ENCODE measurements around the gene POLDIP2. TPM values are rescaled to one million over a fixed set of nuclear protein-coding genes. Genes with fewer than 3 reads are reported as not detected.
A peak's percentile ranks its signal among the peaks of the same experiment; 100 is the strongest.

Gene POLDIP2
- total RNA-seq, 1 donor from 2014 or later: 93.2 TPM

- DNase-seq (ENCODE audit: low spot score): peak; percentile 59
- Mint-ChIP-seq H3K9me3 (no peaks in the 10 kb centered on the region), H3K36me3 (ENCODE audit: low read depth) (peaks cover 31% of the 10 kb centered on the region), H3K27me3 (ENCODE audit: low read depth) (peaks cover 7% of the 10 kb centered on the region), H3K4me1 (ENCODE audit: low read depth) (peaks cover 20% of the 10 kb centered on the region), H3K4me3 (ENCODE audit: low read depth) (peak overlapping the region; percentile 89), H3K27ac (peak overlapping the region; percentile 75)
- intact Hi-C loops (cut with micrococcal nuclease): no loop called here
Observed at GRCh38 chr17:28384281-28385036, 27.1 kb upstream of the POLDIP2 start.

- Mint-ChIP-seq H3K4me1 (ENCODE audit: low read depth) (peaks cover 23% of the 10 kb centered on the region), H3K36me3 (ENCODE audit: low read depth) (peaks cover 24% of the 10 kb centered on the region), H3K4me3 (ENCODE audit: low read depth) (peak overlapping the region; percentile 4), H3K27me3 (ENCODE audit: low read depth) (peaks cover 7% of the 10 kb centered on the region), H3K27ac (no peak overlapping the region), H3K9me3 (no peaks in the 10 kb centered on the region)
- intact Hi-C loops (cut with micrococcal nuclease): no loop called here
- no peak for DNase-seq (ENCODE audit: low spot score)
Observed at GRCh38 chr17:28381141-28381825, 24.0 kb upstream of the POLDIP2 start.

DNA sequence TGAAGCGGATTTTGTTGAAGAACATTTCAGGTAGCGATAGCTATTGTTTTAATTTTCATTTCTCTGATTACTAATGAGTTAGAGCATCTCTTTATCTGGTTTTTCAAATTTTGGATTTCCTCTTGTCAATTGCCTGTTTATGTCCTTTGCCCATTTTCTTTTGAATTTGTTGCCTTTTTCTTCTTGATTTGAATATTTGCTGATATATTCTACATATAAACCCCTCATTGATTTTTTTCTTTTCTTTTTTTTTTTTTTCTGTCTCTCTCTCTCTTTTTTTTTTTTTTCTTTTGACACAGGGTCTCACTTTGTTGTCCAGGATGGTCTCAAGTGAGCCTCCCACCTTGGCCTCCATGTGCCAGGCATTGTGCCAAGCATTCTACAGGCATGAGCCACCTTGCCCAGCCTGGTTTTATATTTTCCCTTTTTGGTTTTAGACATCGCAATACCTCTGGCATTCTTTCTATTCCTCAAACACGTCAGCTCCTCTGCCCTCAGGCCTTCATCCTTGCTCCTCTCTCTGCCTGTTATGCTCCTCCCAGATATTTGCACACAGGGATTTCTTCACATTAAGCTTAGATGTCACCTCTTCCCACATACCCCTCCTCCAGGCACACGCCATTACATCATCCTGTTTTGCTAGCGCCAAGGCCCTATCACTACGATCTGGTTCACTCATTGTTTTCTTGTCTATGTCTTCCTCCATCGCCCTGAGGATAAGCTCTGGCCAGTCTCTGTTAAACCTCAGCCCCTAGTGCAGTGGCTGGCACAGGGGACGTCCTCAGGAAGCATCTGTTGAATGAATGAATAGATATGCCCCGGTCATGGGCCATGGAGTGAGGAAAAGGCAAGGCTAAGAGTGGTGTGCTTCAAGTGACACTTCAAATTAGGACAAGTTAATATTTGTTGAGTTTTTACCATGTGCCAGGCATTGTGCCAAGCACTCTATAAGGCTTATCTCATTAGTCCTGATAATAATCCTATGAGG lies 22.8 kb upstream of the POLDIP2 start:
- intact Hi-C loops (cut with micrococcal nuclease): loop anchor here (10.0 kb wide), 1 partner anchor 65 kb away; the partner anchor contains the start of gene TMEM97
- Mint-ChIP-seq H3K27ac (no peak overlapping the region), H3K36me3 (ENCODE audit: low read depth) (peaks cover 21% of the 10 kb centered on the region), H3K27me3 (ENCODE audit: low read depth) (peaks cover 7% of the 10 kb centered on the region), H3K4me3 (ENCODE audit: low read depth) (no peak overlapping the region), H3K9me3 (no peaks in the 10 kb centered on the region), H3K4me1 (ENCODE audit: low read depth) (peaks cover 20% of the 10 kb centered on the region)
- DNase-seq (ENCODE audit: low spot score): no peak

- H3K27me3 Mint-ChIP-seq (ENCODE audit: low read depth): no peaks in the 10 kb centered on the region
- no peaks in the 10 kb centered on the region for H3K9me3 Mint-ChIP-seq
- no peak for DNase-seq (ENCODE audit: low spot score)
- peak overlapping the region; percentile 84 for H3K4me3 Mint-ChIP-seq (ENCODE audit: low read depth)
- H3K36me3 Mint-ChIP-seq (ENCODE audit: low read depth): peaks cover 7% of the 10 kb centered on the region
- intact Hi-C loops (cut with micrococcal nuclease): loop anchor here (10.0 kb wide), 1 partner anchor 58 kb away; the partner anchor contains the start of gene TMEM97
- peaks cover 13% of the 10 kb centered on the region for H3K4me1 Mint-ChIP-seq (ENCODE audit: low read depth)
- H3K27ac Mint-ChIP-seq: peak overlapping the region; percentile 65
Observed at GRCh38 chr17:28372945-28373274, 15.6 kb upstream of the POLDIP2 start.

DNA sequence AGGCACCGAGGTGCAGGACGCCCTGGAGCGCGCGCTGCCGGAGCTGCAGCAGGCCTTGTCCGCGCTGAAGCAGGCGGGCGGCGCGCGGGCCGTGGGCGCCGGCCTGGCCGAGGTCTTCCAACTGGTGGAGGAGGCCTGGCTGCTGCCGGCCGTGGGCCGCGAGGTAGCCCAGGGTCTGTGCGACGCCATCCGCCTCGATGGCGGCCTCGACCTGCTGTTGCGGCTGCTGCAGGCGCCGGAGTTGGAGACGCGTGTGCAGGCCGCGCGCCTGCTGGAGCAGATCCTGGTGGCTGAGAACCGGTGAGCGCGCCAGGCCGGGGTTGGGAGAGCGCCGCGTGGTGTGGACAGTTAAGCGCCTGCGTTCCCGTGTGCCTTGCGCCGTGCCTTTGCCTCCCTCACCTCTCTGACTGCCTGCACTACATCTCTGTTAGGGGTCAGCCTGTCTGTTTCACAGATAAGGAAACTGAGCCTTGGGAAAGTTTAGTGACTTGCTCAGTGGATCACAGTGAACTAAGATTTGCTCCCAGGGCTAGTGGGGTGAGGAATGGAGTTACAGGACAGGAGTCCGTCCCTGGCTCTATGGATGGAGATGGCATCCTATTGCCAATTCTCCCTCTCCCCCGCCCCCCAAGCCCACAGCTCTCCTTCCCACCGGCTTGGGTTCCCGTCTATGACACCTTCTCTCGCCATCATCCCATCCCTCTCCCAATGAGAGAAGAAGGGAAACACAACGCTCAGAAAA lies 15.0 kb upstream of the POLDIP2 start:
- intact Hi-C loops (cut with micrococcal nuclease): loop anchor here (10.0 kb wide), 1 partner anchor 58 kb away; the partner anchor contains the start of gene TMEM97
- Mint-ChIP-seq H3K36me3 (ENCODE audit: low read depth) (peaks cover 7% of the 10 kb centered on the region), H3K9me3 (no peaks in the 10 kb centered on the region), H3K4me1 (ENCODE audit: low read depth) (peaks cover 13% of the 10 kb centered on the region), H3K27me3 (ENCODE audit: low read depth) (no peaks in the 10 kb centered on the region), H3K27ac (peak overlapping the region; percentile 65), H3K4me3 (ENCODE audit: low read depth) (peak overlapping the region; percentile 84)
- DNase-seq (ENCODE audit: low spot score): no peak

DNA sequence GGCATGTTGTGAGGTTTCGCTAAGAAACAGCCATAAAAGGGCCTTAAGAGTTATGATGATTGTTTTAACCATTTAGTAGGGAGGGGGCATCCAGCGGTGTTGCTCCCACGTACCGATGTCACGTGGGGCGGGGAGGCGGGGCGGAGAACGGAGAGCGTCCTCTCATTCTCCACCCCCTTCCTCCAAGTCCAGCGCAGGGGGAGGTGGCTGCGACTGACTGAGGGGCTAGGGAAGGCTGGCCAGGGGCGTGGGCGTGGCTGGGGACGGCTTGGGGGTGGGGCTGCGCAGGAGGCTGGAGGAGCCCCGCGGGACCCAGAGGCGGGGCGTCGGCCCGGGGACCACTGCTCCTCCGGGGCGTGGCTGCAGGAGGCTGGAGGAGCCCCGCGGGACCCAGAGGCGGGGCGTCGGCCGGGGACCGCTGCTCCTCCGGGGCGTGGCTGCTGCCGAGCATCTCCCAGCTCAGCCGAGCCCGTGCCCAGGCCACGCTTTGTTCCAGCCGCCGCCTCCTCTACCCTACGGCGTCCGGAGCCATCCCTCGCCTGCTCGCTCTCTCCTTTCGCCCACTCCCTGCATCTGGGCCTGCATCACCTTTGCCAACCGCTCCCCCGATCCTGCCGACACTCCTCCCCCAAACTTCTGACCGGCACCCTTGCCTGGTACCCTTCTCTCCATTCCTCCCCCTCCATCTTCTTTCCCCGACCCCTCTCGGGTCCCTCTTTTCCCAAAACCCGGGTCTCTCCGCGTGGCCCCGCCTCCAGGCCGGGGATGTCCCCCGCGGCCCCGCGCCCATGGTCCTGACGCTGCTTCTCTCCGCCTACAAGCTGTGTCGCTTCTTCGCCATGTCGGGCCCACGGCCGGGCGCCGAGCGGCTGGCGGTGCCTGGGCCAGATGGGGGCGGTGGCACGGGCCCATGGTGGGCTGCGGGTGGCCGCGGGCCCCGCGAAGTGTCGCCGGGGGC lies 14.2 kb upstream of the POLDIP2 start, which contains the start of gene SARM1:
TSS of gene SARM1 (plus strand) at position 450 of the 958 bp plus-strand sequence. CDS start at position 789, 339 bp downstream.
- H3K4me1 Mint-ChIP-seq (ENCODE audit: low read depth): peaks cover 13% of the 10 kb centered on the region
- H3K9me3 Mint-ChIP-seq: no peaks in the 10 kb centered on the region
- peaks cover 7% of the 10 kb centered on the region for H3K36me3 Mint-ChIP-seq (ENCODE audit: low read depth)
- intact Hi-C loops (cut with micrococcal nuclease): loop anchor here (1.0 to 10.0 kb wide), 3 partner anchors 14 to 57 kb away; partner anchors contain the start of genes IFT20, POLDIP2, TMEM97 and TNFAIP1
- DNase-seq (ENCODE audit: low spot score): peak; percentile 84
- H3K27me3 Mint-ChIP-seq (ENCODE audit: low read depth): no peaks in the 10 kb centered on the region
- H3K4me3 Mint-ChIP-seq (ENCODE audit: low read depth): peak within 1 kb of the TSS; percentile 95
- peak within 1 kb of the TSS; percentile 93 for H3K27ac Mint-ChIP-seq

- Mint-ChIP-seq H3K4me1 (ENCODE audit: low read depth) (peaks cover 13% of the 10 kb centered on the region), H3K27ac (no peak overlapping the region), H3K9me3 (no peaks in the 10 kb centered on the region), H3K36me3 (ENCODE audit: low read depth) (peaks cover 7% of the 10 kb centered on the region), H3K4me3 (ENCODE audit: low read depth) (peak overlapping the region; percentile 95), H3K27me3 (ENCODE audit: low read depth) (no peaks in the 10 kb centered on the region)
- DNase-seq (ENCODE audit: low spot score): no peak
- intact Hi-C loops (cut with micrococcal nuclease): loop anchor here (1.0 to 10.0 kb wide), 3 partner anchors 13 to 56 kb away; partner anchors contain the start of genes IFT20, POLDIP2, TMEM97 and TNFAIP1
Observed at GRCh38 chr17:28370744-28371103, 13.4 kb upstream of the POLDIP2 start.

- Mint-ChIP-seq H3K27ac (peak within 1 kb of the TSS; percentile 93), H3K27me3 (ENCODE audit: low read depth) (no peaks in the 10 kb centered on the region), H3K36me3 (ENCODE audit: low read depth) (peaks cover 7% of the 10 kb centered on the region), H3K4me1 (ENCODE audit: low read depth) (peaks cover 13% of the 10 kb centered on the region), H3K9me3 (no peaks in the 10 kb centered on the region), H3K4me3 (ENCODE audit: low read depth) (peak within 1 kb of the TSS; percentile 95)
- intact Hi-C loops (cut with micrococcal nuclease): loop anchor here (10.0 kb wide), 1 partner anchor 55 kb away; the partner anchor contains the start of gene TMEM97
- DNase-seq (ENCODE audit: low spot score): no peak
Observed at GRCh38 chr17:28370035-28370743, 12.9 kb upstream of the POLDIP2 start, which contains the start of gene VTN. Gene VTN (minus strand): TSS chr17:28370307. CDS start chr17:28370203, 104 bp downstream.

DNA sequence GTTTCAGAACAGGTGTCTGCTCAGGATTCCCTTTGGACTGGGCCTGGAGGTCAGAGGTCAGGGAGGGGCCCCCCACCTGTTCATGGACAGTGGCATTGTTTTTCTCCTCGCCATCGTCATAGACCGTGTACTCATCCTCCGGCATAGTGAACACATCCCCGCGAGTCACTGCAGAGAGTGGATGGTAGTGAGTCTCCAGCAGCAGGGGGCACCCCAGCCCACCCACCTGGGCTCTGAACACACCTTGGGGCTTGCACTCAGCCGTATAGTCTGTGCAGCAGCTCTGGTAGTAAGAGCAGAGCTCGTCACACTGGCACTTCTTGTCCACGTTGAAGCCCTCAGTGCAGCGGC lies 12.3 kb upstream of the POLDIP2 start:
- Mint-ChIP-seq H3K36me3 (ENCODE audit: low read depth) (peaks cover 4% of the 10 kb centered on the region), H3K4me3 (ENCODE audit: low read depth) (no peak overlapping the region), H3K27me3 (ENCODE audit: low read depth) (no peaks in the 10 kb centered on the region), H3K27ac (no peak overlapping the region), H3K4me1 (ENCODE audit: low read depth) (peaks cover 13% of the 10 kb centered on the region), H3K9me3 (no peaks in the 10 kb centered on the region)
- intact Hi-C loops (cut with micrococcal nuclease): loop anchor here (10.0 kb wide), 1 partner anchor 55 kb away; the partner anchor contains the start of gene TMEM97
- no peak for DNase-seq (ENCODE audit: low spot score)

DNA sequence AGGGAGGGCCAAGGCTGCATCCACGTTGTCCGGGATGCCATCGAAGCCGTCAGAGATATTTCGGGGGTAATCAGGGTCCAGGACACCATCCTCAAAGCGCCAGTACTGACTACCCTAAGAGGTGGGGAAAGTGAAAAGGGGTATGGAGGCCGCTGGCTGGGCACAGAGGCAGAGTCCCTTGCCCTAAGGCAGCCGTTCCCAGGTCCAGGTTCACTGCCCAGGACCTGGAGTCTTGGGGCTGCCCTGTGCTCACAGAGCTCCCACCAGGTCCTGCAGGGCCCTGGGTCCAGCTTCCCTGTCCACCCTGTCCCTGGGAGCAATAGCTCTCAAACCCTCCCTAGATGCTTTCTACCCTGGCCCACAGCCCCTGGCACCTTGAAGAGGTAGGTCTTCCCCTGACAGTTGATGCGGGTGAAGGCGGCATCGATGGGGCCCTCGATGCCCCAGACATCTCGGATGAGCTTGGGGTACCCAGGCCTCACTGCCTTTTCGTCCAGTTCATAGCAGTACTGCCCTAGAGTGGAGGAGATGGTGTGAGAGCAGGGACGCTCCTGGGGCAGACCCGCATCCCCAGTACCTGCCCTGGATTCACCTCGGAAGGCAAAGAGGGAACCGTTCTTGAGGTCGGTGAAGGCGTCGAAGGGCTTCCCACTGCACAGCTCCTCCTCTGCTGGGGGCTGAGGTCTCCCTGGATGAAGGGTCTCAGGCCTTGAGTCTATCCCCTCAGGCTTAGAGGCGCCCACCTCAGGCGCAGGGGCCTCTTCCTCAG lies 11.8 kb upstream of the POLDIP2 start:
- Mint-ChIP-seq H3K4me1 (ENCODE audit: low read depth) (peaks cover 13% of the 10 kb centered on the region), H3K27me3 (ENCODE audit: low read depth) (no peaks in the 10 kb centered on the region), H3K9me3 (no peaks in the 10 kb centered on the region), H3K4me3 (ENCODE audit: low read depth) (no peak overlapping the region), H3K27ac (no peak overlapping the region), H3K36me3 (ENCODE audit: low read depth) (peaks cover 4% of the 10 kb centered on the region)
- intact Hi-C loops (cut with micrococcal nuclease): no loop called here
- no peak for DNase-seq (ENCODE audit: low spot score)
